ENCODE results near the gene KCNAB3.

DNA sequence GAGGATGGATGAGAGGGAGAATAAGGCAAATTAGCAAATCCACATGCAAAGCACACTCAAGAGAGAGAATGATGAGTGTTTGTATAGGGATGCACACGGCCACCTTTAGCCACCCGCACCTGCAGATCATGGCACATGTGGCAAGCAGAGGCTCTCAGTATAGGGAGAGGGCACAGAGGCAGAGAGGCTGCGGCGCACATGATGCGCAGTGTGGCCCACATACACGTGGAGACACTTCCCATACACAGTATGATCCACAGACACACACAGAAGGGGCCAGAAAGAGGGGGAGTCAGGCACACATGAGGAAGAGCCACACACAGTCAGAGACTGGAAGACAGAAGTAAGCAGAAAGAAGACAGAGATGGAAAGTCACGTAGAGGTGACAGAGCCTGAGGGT is 47.6 kb downstream of the KCNAB3 start:
- TF ChIP-seq MXI1 (IDR thresholded peaks at IDR 0.05; ENCODE audit: low read depth, low read length) (no peak), MTA3 (IDR thresholded peaks at IDR 0.05; ENCODE audit: borderline replicate concordance) (no peak), RCOR1 (IDR thresholded peaks at IDR 0.05; ENCODE audit: borderline replicate concordance in 1 of 2, low read depth in 2 of 2, low read length in 2 of 2) (no peak), TAF1 (IDR thresholded peaks at IDR 0.05; ENCODE audit: control insufficient read depth, extremely low read depth, insufficient read depth, low read length, severe bottlenecking) (no peak), STAT5B (CRISPR knock-in tag; IDR thresholded peaks at IDR 0.05) (no peak), BRCA1 (IDR thresholded peaks at IDR 0.05) (no peak), BRCA1 (CRISPR knock-in tag; IDR thresholded peaks at IDR 0.05) (no peak), KDM5B (IDR thresholded peaks at IDR 0.05; ENCODE audit: insufficient replicate concordance, low read depth, low read length) (no peak), ZNF274 (IDR thresholded peaks at IDR 0.05; ENCODE audit: borderline replicate concordance, low read depth, low read length) (no peak), RBM39 (optimal IDR thresholded peaks at IDR 0.05; ENCODE audit: low read depth, low read length) (no peak), HDAC6 (IDR thresholded peaks at IDR 0.05; ENCODE audit: low read depth, low read length) (no peak)
- TF ChIP-seq, protein P1, sequence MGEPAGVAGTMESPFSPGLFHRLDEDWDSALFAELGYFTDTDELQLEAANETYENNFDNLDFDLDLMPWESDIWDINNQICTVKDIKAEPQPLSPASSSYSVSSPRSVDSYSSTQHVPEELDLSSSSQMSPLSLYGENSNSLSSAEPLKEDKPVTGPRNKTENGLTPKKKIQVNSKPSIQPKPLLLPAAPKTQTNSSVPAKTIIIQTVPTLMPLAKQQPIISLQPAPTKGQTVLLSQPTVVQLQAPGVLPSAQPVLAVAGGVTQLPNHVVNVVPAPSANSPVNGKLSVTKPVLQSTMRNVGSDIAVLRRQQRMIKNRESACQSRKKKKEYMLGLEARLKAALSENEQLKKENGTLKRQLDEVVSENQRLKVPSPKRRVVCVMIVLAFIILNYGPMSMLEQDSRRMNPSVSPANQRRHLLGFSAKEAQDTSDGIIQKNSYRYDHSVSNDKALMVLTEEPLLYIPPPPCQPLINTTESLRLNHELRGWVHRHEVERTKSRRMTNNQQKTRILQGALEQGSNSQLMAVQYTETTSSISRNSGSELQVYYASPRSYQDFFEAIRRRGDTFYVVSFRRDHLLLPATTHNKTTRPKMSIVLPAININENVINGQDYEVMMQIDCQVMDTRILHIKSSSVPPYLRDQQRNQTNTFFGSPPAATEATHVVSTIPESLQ (CRISPR knock-in tag; IDR thresholded peaks at IDR 0.05), result no peak
- TF ChIP-seq, protein P2, sequence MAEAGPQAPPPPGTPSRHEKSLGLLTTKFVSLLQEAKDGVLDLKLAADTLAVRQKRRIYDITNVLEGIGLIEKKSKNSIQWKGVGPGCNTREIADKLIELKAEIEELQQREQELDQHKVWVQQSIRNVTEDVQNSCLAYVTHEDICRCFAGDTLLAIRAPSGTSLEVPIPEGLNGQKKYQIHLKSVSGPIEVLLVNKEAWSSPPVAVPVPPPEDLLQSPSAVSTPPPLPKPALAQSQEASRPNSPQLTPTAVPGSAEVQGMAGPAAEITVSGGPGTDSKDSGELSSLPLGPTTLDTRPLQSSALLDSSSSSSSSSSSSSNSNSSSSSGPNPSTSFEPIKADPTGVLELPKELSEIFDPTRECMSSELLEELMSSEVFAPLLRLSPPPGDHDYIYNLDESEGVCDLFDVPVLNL (CRISPR knock-in tag; IDR thresholded peaks at IDR 0.05; ENCODE audit: low read depth), result no peak

Measured in K562 (cell line).